GM13976 (cell line): ENCODE data around the gene RNF121.

Experiments used
- DNase-seq: peaks from one replicate; pipeline ENCODE4 v3.0.0; 2012; ENCODE audit warnings: low spot score
- in situ Hi-C: fragments of 300-500 bp; cut with MboI; formaldehyde crosslinking; loops from one replicate; pipeline ENCODE4 v1.12.0; 2022; ENCODE audit warnings: low sequenced_read_pairs, mixed read lengths, inconsistent platforms; ENCODE audit not compliant: unreplicated experiment
- TF ChIP-seq, protein P1 (sequence below): IDR thresholded peaks from 2 replicates; pipeline ENCODE4 v1.5.1; 2012; ENCODE audit warnings: borderline replicate concordance, mild to moderate bottlenecking; ENCODE audit not compliant: insufficient read depth; ENCODE audit errors: extremely low read depth, missing control alignments, control extremely low read depth

RNF121 gene

DNA sequence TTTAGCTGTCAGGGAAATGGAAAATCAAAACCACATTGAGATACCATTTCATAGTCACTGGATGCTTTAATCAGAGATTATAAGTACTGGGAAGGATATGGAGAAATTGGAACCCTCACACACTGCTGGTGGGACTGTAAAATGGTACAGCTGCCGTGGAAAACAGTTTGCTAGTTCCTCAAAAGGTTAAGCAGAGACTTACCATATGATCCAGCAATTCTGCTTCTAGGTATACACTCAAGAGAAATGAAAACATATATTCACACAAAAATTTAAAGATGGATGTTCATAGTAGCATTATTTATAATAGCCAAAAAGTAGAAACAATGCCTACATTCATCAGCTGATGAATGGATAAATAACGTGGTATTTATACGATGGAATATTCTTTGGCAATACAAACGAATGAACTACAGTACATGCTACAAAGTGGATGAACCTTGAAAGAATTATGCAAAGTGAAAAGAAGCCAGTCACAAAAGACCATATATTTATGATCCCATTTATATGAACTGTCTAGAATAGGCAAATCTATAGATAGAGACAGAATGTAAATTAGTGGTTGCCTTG is 23.0 kb downstream of the RNF121 start:
- TF ChIP-seq, protein P1, sequence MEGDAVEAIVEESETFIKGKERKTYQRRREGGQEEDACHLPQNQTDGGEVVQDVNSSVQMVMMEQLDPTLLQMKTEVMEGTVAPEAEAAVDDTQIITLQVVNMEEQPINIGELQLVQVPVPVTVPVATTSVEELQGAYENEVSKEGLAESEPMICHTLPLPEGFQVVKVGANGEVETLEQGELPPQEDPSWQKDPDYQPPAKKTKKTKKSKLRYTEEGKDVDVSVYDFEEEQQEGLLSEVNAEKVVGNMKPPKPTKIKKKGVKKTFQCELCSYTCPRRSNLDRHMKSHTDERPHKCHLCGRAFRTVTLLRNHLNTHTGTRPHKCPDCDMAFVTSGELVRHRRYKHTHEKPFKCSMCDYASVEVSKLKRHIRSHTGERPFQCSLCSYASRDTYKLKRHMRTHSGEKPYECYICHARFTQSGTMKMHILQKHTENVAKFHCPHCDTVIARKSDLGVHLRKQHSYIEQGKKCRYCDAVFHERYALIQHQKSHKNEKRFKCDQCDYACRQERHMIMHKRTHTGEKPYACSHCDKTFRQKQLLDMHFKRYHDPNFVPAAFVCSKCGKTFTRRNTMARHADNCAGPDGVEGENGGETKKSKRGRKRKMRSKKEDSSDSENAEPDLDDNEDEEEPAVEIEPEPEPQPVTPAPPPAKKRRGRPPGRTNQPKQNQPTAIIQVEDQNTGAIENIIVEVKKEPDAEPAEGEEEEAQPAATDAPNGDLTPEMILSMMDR = no peak
- in situ Hi-C loops = no loop called here
- DNase-seq = no peak

DNA sequence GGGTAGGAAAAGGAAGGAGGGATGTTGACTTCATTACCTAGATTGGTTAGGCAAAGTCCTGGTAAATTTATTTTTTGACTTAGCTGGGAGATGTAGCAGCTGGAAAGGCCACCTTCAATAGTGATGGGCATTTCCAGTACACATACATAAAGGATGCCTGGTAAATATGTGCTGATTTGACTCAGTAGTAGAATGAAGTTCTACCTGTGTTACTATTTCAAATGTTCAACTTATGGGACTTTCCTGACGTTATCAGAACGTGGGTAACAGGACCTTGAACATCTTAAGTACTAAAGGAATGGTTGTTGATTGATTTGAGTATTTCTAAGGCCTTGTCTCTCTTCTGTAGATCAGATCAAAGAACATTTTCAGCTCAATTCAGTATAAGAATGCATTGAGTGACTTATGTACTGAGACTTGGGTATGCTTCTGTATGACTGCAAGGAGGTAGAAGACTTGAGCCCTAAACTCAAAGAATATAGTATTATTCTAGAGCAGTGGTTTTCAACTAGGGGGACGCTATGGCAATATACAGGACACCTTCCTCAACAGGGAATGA is 27.1 kb downstream of the RNF121 start:
- TF ChIP-seq, protein P1 = no peak
- in situ Hi-C loops = no loop called here
- no peak for DNase-seq

DNA sequence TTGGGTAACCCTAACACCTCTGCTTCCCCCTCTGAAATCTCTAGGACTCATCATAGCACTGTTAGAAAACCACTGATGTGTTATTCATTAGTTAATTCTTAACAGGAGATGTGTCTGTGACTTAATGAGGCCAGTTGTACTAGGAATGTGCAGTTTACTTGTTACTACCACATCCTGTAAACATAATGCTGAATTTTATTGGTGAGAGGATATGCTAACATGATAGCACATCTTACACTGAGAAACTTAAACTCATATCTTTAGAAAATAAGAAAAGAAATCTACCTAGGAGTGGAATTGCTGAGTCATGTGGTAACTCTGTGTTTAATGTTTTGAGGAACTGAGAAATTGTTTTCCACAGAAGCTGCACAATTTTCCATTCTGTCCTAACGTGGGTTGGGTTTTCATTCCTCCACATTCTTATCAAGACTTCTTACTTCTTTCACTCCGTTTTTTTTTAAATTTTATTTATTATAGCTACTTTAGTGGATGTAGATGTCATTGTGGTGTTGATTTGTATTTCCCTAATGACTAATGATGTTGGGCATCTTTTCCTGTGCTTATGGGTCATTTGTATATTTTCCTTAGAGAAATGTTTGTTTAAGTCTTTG is 33.7 kb downstream of the RNF121 start:
- in situ Hi-C loops = no loop called here
- TF ChIP-seq, protein P1 = no peak
- DNase-seq = peak; percentile 55

DNA sequence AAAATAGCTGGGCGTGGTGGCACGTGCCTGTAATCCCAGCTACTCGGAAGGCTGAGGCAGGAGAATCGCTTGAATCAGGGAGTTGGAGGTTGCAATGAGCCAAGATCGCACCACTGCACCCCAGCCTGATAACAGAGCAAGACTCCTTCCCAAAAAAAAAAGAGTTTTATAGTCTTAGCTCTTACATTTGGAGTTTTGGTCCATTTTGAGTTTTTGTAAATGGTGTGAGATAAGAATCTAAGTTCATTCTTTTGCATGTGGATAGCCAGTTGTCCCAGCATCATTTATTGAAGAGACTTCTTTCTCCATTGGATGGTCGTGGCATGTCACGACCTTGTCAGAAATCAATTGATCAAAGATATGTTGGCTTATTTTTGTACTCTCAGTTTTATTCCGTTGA is 34.6 kb downstream of the RNF121 start:
- TF ChIP-seq, protein P1 = no peak
- in situ Hi-C loops = no loop called here
- no peak for DNase-seq

DNA sequence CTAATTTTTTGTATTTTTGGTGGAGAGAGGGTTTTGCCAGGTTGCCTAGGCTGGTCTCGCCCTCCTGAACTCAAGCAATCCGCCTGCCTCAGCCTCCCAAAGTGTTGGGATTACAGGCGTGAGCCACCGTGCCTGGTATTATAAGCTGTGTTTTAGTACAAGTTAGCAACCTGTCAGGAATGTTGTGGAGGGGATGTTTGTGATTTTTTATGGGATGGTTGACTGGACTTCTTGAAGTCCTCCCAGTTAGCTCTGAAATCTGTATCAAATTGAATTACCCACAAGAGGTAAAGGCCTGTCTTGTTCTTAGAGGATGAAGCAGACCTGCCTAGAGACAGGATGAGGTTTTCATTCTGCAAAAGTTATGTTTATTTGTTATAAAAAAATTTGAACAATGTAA is 35.8 kb downstream of the RNF121 start:
- DNase-seq = no peak
- TF ChIP-seq, protein P1 = no peak
- in situ Hi-C loops = no loop called here

DNA sequence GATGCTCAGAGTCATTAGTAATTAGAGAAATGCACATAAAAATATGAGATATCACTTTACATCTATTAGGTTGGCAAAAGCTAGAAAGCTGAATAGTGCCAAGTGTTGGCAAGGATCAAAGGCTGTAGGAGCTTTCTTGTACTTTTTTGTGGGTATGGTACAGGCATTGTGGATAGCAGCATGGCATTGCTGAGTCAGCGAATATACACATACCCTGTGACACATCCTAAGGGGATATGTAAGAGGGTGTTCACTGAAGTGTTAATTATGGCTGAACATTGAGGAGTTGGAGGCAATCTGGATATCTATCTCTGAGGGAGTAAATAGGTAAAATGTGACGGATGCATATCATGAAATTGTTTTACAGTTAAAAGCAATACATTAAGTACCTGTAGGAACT is 42.8 kb downstream of the RNF121 start:
- TF ChIP-seq, protein P1 = no peak
- in situ Hi-C loops = no loop called here
- no peak for DNase-seq
